22Rv1 (cell line): ENCODE measurements around the gene TLX2.

Experiments used
- CTCF ChIP-seq: fragments of 450-650 bp; IDR thresholded peaks from 2 replicates; pipeline ENCODE4 v1.5.1; 2017; ENCODE audit warnings: mild to moderate bottlenecking
- ZFX ChIP-seq: fragments of 450-650 bp; IDR thresholded peaks from 2 replicates; pipeline ENCODE4 v1.6.1; 2017; ENCODE audit warnings: antibody characterized with exemption, borderline replicate concordance

GRCh38 chr2:74486141-74486540 is 28.1 kb upstream of the TLX2 start:
- TF ChIP-seq CTCF (no peak), ZFX (no peak)
